NCI-H748 (cell line): ENCODE measurements around the gene SPOCK2.

Source experiments
- DNase-seq: peaks from one replicate; lab custom pipeline; 2025; ENCODE audit not compliant: unreplicated experiment; lab: John Stamatoyannopoulos, UW

The SPOCK2 gene

GRCh38 chr10:72074574-72075375 is 13.6 kb downstream of the SPOCK2 start:
- DNase-seq: no peak

GRCh38 chr10:72073708-72074573 is 14.4 kb downstream of the SPOCK2 start:
- no peak for DNase-seq

- no peak for DNase-seq
Observed at GRCh38 chr10:72072639-72073038, 15.7 kb downstream of the SPOCK2 start.

- DNase-seq: no peak
Observed at GRCh38 chr10:72072046-72072445, 16.3 kb downstream of the SPOCK2 start.

GRCh38 chr10:72069751-72070526 is 18.4 kb downstream of the SPOCK2 start:
- no peak for DNase-seq

- no peak for DNase-seq
Observed at GRCh38 chr10:72068901-72069446, 19.4 kb downstream of the SPOCK2 start.

GRCh38 chr10:72068126-72068765 is 20.1 kb downstream of the SPOCK2 start:
- no peak for DNase-seq

- DNase-seq: no peak
Observed at GRCh38 chr10:72067463-72068125, 20.8 kb downstream of the SPOCK2 start.

- no peak for DNase-seq
Observed at GRCh38 chr10:72066318-72067284, 21.8 kb downstream of the SPOCK2 start.

GRCh38 chr10:72065439-72066025 is 22.8 kb downstream of the SPOCK2 start:
- no peak for DNase-seq

- no peak for DNase-seq
Observed at GRCh38 chr10:72063703-72064391, 24.5 kb downstream of the SPOCK2 start.

GRCh38 chr10:72062832-72063702 is 25.3 kb downstream of the SPOCK2 start:
- DNase-seq: no peak

GRCh38 chr10:72062382-72062781 is 26.0 kb downstream of the SPOCK2 start:
- DNase-seq: no peak

- DNase-seq: no peak
Observed at GRCh38 chr10:72061930-72062329, 26.4 kb downstream of the SPOCK2 start.

- no peak for DNase-seq
Observed at GRCh38 chr10:72061491-72061890, 26.9 kb downstream of the SPOCK2 start.

- DNase-seq: no peak
Observed at GRCh38 chr10:72059843-72060822, 28.2 kb downstream of the SPOCK2 start.
